ENCODE results near the gene TMIGD2.
A peak's percentile ranks its signal among the peaks of the same experiment; 100 is the strongest.
"Not testable (repeated sequence)": the region's sequence is repeated elsewhere in the genome, so short reads cannot be mapped to it uniquely, and the experiment has no call there.

TMIGD2 gene

DNA sequence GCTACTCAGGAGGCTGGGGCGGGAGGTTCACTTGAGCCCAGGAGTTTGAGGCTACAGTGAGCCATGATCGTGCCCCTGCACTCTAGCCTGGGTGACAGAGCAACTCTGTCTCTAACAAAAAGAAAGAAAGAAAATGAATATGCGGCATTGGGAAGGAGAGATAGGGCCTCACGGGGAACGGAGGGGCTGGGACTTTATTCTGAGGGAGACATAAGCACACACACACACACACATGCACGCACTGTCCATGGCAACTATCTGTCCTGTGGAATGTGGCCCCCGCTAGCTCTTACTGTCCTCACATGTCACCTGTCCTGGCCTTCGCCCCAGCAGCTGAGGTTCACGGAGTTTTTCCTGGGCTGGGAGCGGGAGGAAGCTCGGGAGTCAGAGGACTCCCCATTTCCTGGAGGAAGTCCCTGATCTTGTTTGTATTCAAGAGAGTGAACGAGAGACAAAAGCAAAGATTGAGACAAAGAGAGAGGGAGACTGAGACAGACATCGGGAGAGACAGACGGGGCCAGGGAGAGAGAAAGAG is 35.8 kb upstream of the TMIGD2 start:
- Histone ChIP-seq H3K4ac (ENCODE audit: low read depth, low read length) (no peak overlapping the region), H3K4me1 (ENCODE audit: control insufficient read depth, low read depth, low read length) (no peaks in the 10 kb centered on the region), H3K27ac (ENCODE audit: low read depth, low read length) (no peak overlapping the region), H2AK5ac (ENCODE audit: low read length) (no peak overlapping the region), H2BK5ac (ENCODE audit: low read length) (peak overlapping the region; percentile 27), H3K79me2 (ENCODE audit: control insufficient read depth, insufficient read depth, low read length) (no peaks in the 10 kb centered on the region), H3K23ac (ENCODE audit: low read length) (no peak overlapping the region), H2BK15ac (replicated peaks; ENCODE audit: low read depth) (no peak overlapping the region), H4K5ac (ENCODE audit: low read length) (no peak overlapping the region), H3K9ac (ENCODE audit: low read length) (peak overlapping the region; percentile 73), H3K79me1 (ENCODE audit: low read length) (no peaks in the 10 kb centered on the region), H3K27me3 (ENCODE audit: insufficient read depth, low read length, poor library complexity) (no peaks in the 10 kb centered on the region), H3K4me2 (ENCODE audit: low read length) (peak overlapping the region; percentile 70), H3K4me3 (ENCODE audit: low read length) (peak overlapping the region; percentile 2), H3K36me3 (ENCODE audit: control insufficient read depth, insufficient read depth, low read length) (no peaks in the 10 kb centered on the region), H4K8ac (ENCODE audit: low read depth, low read length) (no peak overlapping the region), H3K56ac (ENCODE audit: low read length) (peak overlapping the region; percentile 89), H2BK120ac (ENCODE audit: low read depth, low read length) (no peak overlapping the region), H3K18ac (ENCODE audit: low read length) (no peak overlapping the region)
- WGBS (ENCODE audit: extremely low coverage, insufficient coverage, low lambda C conversion rate), result no CpG with 5 or more reads among the region's 14 CpGs
- peak; percentile 54 for DNase-seq

GRCh38 chr19:4334929-4335570 is 32.9 kb upstream of the TMIGD2 start:
- H2AK5ac ChIP-seq (ENCODE audit: low read length), result no peak overlapping the region
- H3K23ac ChIP-seq (ENCODE audit: low read length), result no peak overlapping the region
- H2BK15ac ChIP-seq (replicated peaks; ENCODE audit: low read depth), result no peak overlapping the region
- 100% methylated on average over 4 of the region's 7 CpGs for WGBS (ENCODE audit: extremely low coverage, insufficient coverage, low lambda C conversion rate)
- H3K4ac ChIP-seq (ENCODE audit: low read depth, low read length), result no peak overlapping the region
- H3K4me3 ChIP-seq (ENCODE audit: low read length), result no peak overlapping the region
- no peak overlapping the region for H3K56ac ChIP-seq (ENCODE audit: low read length)
- no peaks in the 10 kb centered on the region for H3K79me1 ChIP-seq (ENCODE audit: low read length)
- H2BK120ac ChIP-seq (ENCODE audit: low read depth, low read length), result no peak overlapping the region
- no peaks in the 10 kb centered on the region for H3K4me1 ChIP-seq (ENCODE audit: control insufficient read depth, low read depth, low read length)
- no peak for DNase-seq
- H3K27me3 ChIP-seq (ENCODE audit: insufficient read depth, low read length, poor library complexity), result no peaks in the 10 kb centered on the region
- no peak overlapping the region for H4K8ac ChIP-seq (ENCODE audit: low read depth, low read length)
- no peak overlapping the region for H2BK5ac ChIP-seq (ENCODE audit: low read length)
- H3K36me3 ChIP-seq (ENCODE audit: control insufficient read depth, insufficient read depth, low read length), result no peaks in the 10 kb centered on the region
- no peak overlapping the region for H4K5ac ChIP-seq (ENCODE audit: low read length)
- no peak overlapping the region for H3K18ac ChIP-seq (ENCODE audit: low read length)
- H3K4me2 ChIP-seq (ENCODE audit: low read length), result no peak overlapping the region
- H3K9ac ChIP-seq (ENCODE audit: low read length), result no peak overlapping the region
- no peaks in the 10 kb centered on the region for H3K79me2 ChIP-seq (ENCODE audit: control insufficient read depth, insufficient read depth, low read length)
- no peak overlapping the region for H3K27ac ChIP-seq (ENCODE audit: low read depth, low read length)

- Histone ChIP-seq H3K36me3 (ENCODE audit: control insufficient read depth, insufficient read depth, low read length) (no peaks in the 10 kb centered on the region), H3K4ac (ENCODE audit: low read depth, low read length) (no peak overlapping the region), H3K18ac (ENCODE audit: low read length) (no peak overlapping the region), H3K4me3 (ENCODE audit: low read length) (no peak overlapping the region), H4K8ac (ENCODE audit: low read depth, low read length) (no peak overlapping the region), H3K27ac (ENCODE audit: low read depth, low read length) (no peak overlapping the region), H3K23ac (ENCODE audit: low read length) (no peak overlapping the region), H3K4me2 (ENCODE audit: low read length) (no peak overlapping the region), H3K79me1 (ENCODE audit: low read length) (no peaks in the 10 kb centered on the region), H2BK15ac (replicated peaks; ENCODE audit: low read depth) (no peak overlapping the region), H3K9ac (ENCODE audit: low read length) (no peak overlapping the region), H2AK5ac (ENCODE audit: low read length) (no peak overlapping the region), H4K5ac (ENCODE audit: low read length) (no peak overlapping the region), H3K4me1 (ENCODE audit: control insufficient read depth, low read depth, low read length) (no peaks in the 10 kb centered on the region), H2BK5ac (ENCODE audit: low read length) (no peak overlapping the region), H3K79me2 (ENCODE audit: control insufficient read depth, insufficient read depth, low read length) (no peaks in the 10 kb centered on the region), H2BK120ac (ENCODE audit: low read depth, low read length) (no peak overlapping the region), H3K56ac (ENCODE audit: low read length) (no peak overlapping the region), H3K27me3 (ENCODE audit: insufficient read depth, low read length, poor library complexity) (no peaks in the 10 kb centered on the region)
- no peak for DNase-seq
- no CpG with 5 or more reads among the region's 19 CpGs for WGBS (ENCODE audit: extremely low coverage, insufficient coverage, low lambda C conversion rate)
These were observed 27.7 kb upstream of the TMIGD2 start for GRCh38 chr19:4329858-4330257.

DNA sequence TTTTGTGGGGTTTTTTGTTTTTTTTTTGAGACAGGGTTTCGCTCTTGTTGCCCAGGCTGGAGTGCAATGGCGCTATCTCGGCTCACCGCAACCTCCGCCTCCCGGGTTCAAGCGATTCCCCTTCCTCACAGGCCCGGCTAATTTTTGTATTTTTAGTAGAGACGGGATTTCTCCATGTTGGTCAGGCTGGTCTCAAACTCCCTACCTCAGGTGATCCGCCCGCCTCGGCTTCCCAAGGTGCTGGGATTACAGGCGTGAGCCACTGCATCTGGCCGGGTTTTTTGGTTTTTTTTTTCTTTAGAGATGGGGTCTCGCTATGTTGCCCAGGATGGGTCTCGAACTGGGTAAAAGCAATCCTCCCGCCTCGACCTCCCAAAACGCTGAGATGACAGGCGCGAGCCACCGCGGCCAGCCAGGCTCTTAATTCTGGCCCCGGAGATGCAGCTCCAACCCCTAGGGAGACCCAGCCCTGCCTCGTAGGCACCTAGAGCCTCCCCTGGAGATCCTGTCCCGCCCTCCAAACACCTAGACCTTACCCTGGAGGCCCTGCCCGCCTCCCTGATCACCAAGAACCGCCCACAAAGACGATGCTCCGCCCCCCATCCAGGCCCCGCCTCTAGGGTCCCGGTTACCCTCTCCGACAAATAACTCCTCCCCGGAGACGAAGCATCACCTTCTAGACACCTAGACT is 26.9 kb upstream of the TMIGD2 start:
- H3K4ac ChIP-seq (ENCODE audit: low read depth, low read length); H3K56ac ChIP-seq (ENCODE audit: low read length); H2AK5ac ChIP-seq (ENCODE audit: low read length); H3K79me1 ChIP-seq (ENCODE audit: low read length); H3K9ac ChIP-seq (ENCODE audit: low read length); H3K4me1 ChIP-seq (ENCODE audit: control insufficient read depth, low read depth, low read length); H3K27me3 ChIP-seq (ENCODE audit: insufficient read depth, low read length, poor library complexity); H4K8ac ChIP-seq (ENCODE audit: low read depth, low read length); H2BK120ac ChIP-seq (ENCODE audit: low read depth, low read length); H3K36me3 ChIP-seq (ENCODE audit: control insufficient read depth, insufficient read depth, low read length); H2BK15ac ChIP-seq (replicated peaks; ENCODE audit: low read depth); H3K4me3 ChIP-seq (ENCODE audit: low read length); H3K79me2 ChIP-seq (ENCODE audit: control insufficient read depth, insufficient read depth, low read length); H3K4me2 ChIP-seq (ENCODE audit: low read length); H3K23ac ChIP-seq (ENCODE audit: low read length); H2BK5ac ChIP-seq (ENCODE audit: low read length); H4K5ac ChIP-seq (ENCODE audit: low read length); H3K27ac ChIP-seq (ENCODE audit: low read depth, low read length): not testable (repeated sequence)
- peak overlapping the region; percentile 65 for H3K18ac ChIP-seq (ENCODE audit: low read length)
- no CpG with 5 or more reads among the region's 35 CpGs for WGBS (ENCODE audit: extremely low coverage, insufficient coverage, low lambda C conversion rate)
- DNase-seq, result peak; percentile 75

- peak overlapping the region; percentile 79 for H3K4me2 ChIP-seq (ENCODE audit: low read length)
- no peak overlapping the region for H2BK120ac ChIP-seq (ENCODE audit: low read depth, low read length)
- H2BK15ac ChIP-seq (replicated peaks; ENCODE audit: low read depth), result no peak overlapping the region
- peak overlapping the region; percentile 65 for H3K18ac ChIP-seq (ENCODE audit: low read length)
- peak; percentile 97 for DNase-seq
- H2BK5ac ChIP-seq (ENCODE audit: low read length), result no peak overlapping the region
- no peaks in the 10 kb centered on the region for H3K79me2 ChIP-seq (ENCODE audit: control insufficient read depth, insufficient read depth, low read length)
- H3K36me3 ChIP-seq (ENCODE audit: control insufficient read depth, insufficient read depth, low read length), result no peaks in the 10 kb centered on the region
- no peaks in the 10 kb centered on the region for H3K27me3 ChIP-seq (ENCODE audit: insufficient read depth, low read length, poor library complexity)
- H4K8ac ChIP-seq (ENCODE audit: low read depth, low read length), result no peak overlapping the region
- no peaks in the 10 kb centered on the region for H3K79me1 ChIP-seq (ENCODE audit: low read length)
- H3K9ac ChIP-seq (ENCODE audit: low read length), result peak overlapping the region; percentile 79
- no peak overlapping the region for H2AK5ac ChIP-seq (ENCODE audit: low read length)
- no peak overlapping the region for H3K23ac ChIP-seq (ENCODE audit: low read length)
- H3K56ac ChIP-seq (ENCODE audit: low read length), result peak overlapping the region; percentile 84
- WGBS (ENCODE audit: extremely low coverage, insufficient coverage, low lambda C conversion rate), result no CpG with 5 or more reads among the region's 49 CpGs
- no peaks in the 10 kb centered on the region for H3K4me1 ChIP-seq (ENCODE audit: control insufficient read depth, low read depth, low read length)
- peak overlapping the region; percentile 54 for H3K4me3 ChIP-seq (ENCODE audit: low read length)
- no peak overlapping the region for H3K27ac ChIP-seq (ENCODE audit: low read depth, low read length)
- peak overlapping the region; percentile 77 for H3K4ac ChIP-seq (ENCODE audit: low read depth, low read length)
- H4K5ac ChIP-seq (ENCODE audit: low read length), result no peak overlapping the region
These were observed 26.2 kb upstream of the TMIGD2 start for GRCh38 chr19:4328243-4328990.

Data from mesendoderm (in vitro differentiated cells).